HG02763 (cell line): ENCODE measurements around the gene ABLIM1.

Source experiments
- ATAC-seq: cut with Tn5 transposase; IDR thresholded peaks from one replicate; pipeline ENCODE4 v1.9.1; 2021; ENCODE audit warnings: mild to moderate bottlenecking, moderate library complexity; ENCODE audit not compliant: unreplicated experiment

ABLIM1 gene

GRCh38 chr10:114593816-114594468, 64.1 kb downstream of the ABLIM1 start:
- ATAC-seq, result no peak

- no peak for ATAC-seq
These were observed 64.8 kb downstream of the ABLIM1 start for GRCh38 chr10:114593240-114593792.

GRCh38 chr10:114590993-114591392, 67.1 kb downstream of the ABLIM1 start:
- ATAC-seq, result no peak

GRCh38 chr10:114584419-114584818, 73.7 kb downstream of the ABLIM1 start:
- ATAC-seq, result no peak

- no peak for ATAC-seq
These were observed 77.0 kb downstream of the ABLIM1 start for GRCh38 chr10:114581071-114581470.

GRCh38 chr10:114577133-114577532, 80.9 kb downstream of the ABLIM1 start:
- no peak for ATAC-seq

- no peak for ATAC-seq
These were observed 81.4 kb downstream of the ABLIM1 start for GRCh38 chr10:114576716-114577115.

GRCh38 chr10:114576132-114576487, 82.0 kb downstream of the ABLIM1 start:
- no peak for ATAC-seq

- ATAC-seq, result no peak
These were observed 82.5 kb downstream of the ABLIM1 start for GRCh38 chr10:114575417-114576131.

- ATAC-seq, result no peak
These were observed 84.6 kb downstream of the ABLIM1 start for GRCh38 chr10:114573330-114574045.

- ATAC-seq, result no peak
These were observed 86.6 kb downstream of the ABLIM1 start for GRCh38 chr10:114571316-114571999.

GRCh38 chr10:114566064-114566463, 92.0 kb downstream of the ABLIM1 start:
- ATAC-seq, result no peak

GRCh38 chr10:114565066-114565465, 93.0 kb downstream of the ABLIM1 start:
- ATAC-seq, result no peak

GRCh38 chr10:114561008-114561523, 97.0 kb downstream of the ABLIM1 start:
- ATAC-seq, result no peak

- ATAC-seq, result no peak
These were observed 97.9 kb downstream of the ABLIM1 start for GRCh38 chr10:114560144-114560543.

GRCh38 chr10:114559636-114560035, 98.4 kb downstream of the ABLIM1 start:
- no peak for ATAC-seq

GRCh38 chr10:114557854-114558253, 100.2 kb downstream of the ABLIM1 start:
- no peak for ATAC-seq

- ATAC-seq, result no peak
These were observed 101.6 kb downstream of the ABLIM1 start for GRCh38 chr10:114556236-114557122.

GRCh38 chr10:114553436-114553835, 104.6 kb downstream of the ABLIM1 start:
- ATAC-seq, result no peak

GRCh38 chr10:114552050-114552449, 106.0 kb downstream of the ABLIM1 start:
- no peak for ATAC-seq
